Activated CD8-positive, alpha-beta memory T cell treated with anti-CD3 and anti-CD28 coated beads, Interleukin-2, amount 50 U/mL, for 48 hours (primary cell): ENCODE data around the gene LILRA2.
"Not testable (repeated sequence)": the region's sequence is repeated elsewhere in the genome, so short reads cannot be mapped to it uniquely, and the experiment has no call there.

Experiments
- DNase-seq: peaks from one replicate; pipeline ENCODE4 v3.0.0-alpha.2; 2020

Gene LILRA2

DNA sequence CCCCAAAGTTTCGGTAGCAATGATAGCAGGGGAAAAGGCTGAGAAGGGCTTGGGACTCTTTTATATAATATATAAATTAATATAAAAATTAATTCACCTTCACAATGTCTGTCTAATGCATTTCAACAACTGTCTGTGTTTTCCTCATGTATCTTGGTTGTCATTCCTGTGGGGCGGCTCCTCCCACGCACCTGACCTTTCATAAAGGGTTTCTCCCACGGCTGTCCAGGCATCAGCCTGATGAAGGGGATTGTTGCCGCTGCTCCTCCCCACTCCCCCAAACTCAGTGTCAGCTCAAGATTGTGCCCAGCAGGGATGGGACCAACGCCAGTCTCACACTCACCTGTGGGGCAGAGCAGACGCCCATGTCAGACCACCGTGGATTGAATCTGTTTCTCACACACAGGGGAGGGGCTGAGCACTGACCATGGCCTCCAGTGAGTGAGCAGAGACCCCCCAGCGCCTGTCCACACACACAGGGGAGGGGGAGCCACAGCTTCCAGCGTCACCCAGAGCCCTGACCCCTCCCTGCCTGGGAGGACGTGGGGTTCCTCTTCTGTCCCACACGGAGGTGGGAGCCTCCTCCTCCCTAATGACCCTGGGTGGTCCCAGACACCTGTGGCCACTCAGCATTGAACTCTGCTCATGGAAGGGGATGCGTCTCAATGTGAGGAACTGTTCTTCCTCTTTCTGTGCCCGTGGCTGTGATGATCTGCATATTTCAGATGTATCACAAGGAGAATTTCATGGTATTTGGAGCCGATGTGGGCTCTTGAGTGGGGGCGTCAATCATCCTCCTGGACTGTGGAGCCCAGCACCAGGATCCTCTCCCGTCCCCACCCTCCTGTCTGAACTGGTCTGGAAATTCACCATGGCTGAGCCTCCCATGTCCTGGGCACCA is 1.6 kb upstream of the LILRA2 start:
- not testable (repeated sequence) for DNase-seq

DNA sequence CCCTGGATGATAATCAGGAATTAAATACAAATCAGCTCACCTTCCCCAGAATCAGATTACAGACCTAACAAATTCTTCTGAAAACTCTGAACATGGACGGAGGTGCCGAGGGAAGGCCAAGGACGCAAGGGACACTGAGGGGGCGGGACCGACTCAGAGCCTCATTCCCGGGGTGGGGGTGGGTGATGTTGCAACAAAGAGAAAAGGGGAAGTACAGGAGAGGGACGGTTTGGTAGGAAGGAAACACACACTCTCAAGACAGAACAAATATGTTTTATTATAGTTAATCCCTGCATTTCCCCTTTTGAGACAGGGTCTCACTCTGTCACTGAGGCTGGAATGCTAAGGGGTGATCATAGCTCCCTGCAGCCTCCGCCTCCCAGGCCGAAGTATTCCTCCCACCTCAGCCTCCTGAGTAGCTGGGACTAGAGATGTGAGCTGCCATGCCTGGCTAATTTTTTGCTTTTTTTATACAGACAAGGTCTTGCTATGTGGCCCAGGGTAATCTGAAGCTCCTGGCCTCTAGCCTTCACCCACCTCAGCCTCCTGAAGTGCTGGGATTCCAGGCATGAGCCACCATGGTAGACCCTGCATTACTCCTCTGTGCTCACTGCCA is 786 bp upstream of the LILRA2 start:
- no peak for DNase-seq

DNA sequence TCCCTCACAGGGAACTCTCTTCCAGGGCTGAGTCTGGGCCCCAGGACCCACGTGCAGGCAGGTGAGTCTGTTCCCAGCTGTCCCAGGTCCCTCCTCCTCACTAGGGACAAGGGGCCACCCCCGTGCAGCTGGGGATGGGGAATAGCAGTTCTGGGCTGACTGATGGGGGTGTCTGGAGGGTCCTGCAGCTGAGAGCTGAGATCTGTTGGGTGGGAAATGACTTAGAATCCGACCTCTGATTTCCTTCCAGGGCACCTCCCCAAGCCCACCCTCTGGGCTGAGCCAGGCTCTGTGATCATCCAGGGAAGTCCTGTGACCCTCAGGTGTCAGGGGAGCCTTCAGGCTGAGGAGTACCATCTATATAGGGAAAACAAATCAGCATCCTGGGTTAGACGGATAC is 461 bp downstream of the LILRA2 start:
- no peak for DNase-seq

DNA sequence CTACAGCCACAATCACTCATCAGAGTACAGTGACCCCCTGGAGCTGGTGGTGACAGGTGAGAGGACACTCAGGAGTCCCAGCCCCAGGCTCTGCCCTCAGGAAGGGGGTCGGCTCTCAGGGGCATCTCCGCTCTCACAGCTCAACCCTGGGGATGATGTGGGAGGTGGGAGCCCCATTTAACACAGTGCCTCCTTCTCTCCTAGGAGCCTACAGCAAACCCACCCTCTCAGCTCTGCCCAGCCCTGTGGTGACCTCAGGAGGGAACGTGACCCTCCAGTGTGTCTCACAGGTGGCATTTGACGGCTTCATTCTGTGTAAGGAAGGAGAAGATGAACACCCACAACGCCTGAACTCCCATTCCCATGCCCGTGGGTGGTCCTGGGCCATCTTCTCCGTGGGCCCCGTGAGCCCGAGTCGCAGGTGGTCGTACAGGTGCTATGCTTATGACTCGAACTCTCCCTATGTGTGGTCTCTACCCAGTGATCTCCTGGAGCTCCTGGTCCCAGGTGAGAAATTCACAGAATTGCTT is 1.0 kb downstream of the LILRA2 start:
- no peak for DNase-seq

DNA sequence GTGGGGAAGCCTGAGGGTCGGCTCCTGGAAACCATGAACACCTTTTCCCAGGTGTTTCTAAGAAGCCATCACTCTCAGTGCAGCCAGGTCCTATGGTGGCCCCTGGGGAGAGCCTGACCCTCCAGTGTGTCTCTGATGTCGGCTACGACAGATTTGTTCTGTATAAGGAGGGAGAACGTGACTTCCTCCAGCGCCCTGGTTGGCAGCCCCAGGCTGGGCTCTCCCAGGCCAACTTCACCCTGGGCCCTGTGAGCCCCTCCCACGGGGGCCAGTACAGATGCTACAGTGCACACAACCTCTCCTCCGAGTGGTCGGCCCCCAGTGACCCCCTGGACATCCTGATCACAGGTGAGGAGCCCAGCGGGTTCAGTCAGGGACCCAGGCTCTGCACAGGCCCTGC is 1.6 kb downstream of the LILRA2 start:
- not testable (repeated sequence) for DNase-seq

DNA sequence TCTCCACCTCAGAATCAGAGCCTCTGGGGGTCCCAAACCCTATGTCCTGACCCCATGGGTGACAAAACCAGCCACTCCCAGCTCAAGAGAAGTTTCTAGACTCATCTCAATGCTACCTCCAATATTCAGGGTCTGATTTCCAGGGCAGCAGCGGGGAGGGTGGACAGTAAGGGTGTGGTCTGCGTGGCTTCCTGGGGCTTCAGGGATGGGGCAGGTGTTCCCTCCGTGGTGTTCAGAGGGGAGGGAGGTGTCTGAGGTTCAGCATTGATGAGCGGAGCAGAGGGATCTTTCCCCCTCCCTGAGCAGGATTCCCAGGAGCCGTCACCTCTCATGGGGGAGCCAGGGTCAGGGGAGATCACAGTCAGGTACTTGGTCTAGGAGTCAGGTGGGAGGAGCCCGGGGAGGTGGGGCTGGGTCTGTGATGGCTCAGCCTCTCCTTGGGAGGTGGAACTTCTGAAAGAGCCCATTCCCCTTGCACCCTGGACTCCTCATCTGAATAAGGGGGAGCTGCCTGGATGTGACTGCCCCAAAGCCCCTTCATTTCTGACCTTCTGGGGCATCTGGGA is 2.9 kb downstream of the LILRA2 start:
- no peak for DNase-seq

DNA sequence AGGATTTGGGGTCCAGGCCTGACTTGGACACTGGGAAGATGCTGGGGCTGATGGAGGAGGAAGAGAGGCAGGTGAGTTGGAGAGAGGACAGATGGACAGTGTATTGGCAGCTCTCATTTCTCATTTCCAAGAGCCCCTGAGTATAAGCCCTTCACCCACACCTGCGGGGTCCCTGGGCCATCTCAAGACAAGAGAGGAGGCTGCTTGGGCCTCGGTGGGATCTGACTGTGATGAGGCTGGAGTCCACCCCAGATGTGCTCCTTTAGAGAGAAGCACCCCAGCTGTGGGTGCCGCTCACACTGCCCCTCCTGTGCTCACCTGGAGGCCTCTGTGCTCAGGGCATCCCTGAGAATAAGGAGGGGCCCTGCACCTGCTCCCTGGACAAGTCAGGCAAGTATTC is 3.7 kb downstream of the LILRA2 start:
- no peak for DNase-seq

DNA sequence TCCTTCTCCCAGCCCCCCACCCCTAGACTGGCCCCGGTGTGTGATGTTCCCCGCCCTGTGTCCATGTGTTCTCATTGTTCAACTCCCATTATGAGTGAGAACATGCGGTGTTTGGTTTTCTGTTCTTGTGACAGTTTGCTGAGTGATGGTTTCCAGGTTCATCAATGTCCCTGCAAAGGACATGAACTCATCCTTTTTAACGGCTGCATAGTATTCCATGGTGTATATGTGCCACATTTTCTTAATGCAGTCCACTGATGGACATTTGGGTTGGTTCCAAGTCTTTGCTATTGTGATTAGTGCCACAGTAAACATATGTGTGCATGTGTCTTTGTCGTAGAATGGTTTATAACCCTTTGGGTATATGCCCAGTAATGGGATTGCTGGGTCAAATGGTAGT is 4.7 kb downstream of the LILRA2 start:
- not testable (repeated sequence) for DNase-seq

DNA sequence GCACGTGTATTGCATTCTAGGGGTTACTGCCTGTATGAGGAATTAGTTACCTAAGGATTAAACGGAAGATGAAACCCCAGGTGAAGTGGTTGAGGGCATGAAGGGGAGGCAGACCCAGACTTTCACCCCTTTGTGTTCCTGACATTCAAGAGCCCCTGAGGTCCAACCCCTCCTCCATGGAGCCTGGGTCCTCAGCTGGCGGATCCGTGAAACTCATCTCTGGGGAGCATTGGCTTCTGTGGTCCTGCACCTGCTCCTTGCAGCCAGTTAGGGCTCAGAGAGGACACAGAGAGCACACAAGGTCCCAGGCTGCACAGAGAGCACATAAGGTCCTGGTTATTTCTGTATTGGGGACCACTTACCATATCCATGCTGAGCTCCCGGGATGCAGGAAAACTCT is 12.8 kb downstream of the LILRA2 start:
- no peak for DNase-seq

DNA sequence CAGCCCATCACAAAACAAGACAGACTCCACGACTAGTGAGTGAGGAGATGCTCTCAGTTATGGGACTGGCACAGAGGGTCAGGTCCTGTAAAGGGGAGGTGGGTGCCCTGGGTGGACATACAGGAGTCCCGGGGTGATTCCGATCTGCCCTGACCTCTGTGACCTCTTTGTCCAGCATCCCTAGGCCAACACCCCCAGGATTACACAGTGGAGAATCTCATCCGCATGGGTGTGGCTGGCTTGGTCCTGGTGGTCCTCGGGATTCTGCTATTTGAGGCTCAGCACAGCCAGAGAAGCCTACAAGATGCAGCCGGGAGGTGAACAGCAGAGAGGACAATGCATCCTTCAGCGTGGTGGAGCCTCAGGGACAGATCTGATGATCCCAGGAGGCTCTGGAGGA is 13.4 kb downstream of the LILRA2 start:
- no peak for DNase-seq

DNA sequence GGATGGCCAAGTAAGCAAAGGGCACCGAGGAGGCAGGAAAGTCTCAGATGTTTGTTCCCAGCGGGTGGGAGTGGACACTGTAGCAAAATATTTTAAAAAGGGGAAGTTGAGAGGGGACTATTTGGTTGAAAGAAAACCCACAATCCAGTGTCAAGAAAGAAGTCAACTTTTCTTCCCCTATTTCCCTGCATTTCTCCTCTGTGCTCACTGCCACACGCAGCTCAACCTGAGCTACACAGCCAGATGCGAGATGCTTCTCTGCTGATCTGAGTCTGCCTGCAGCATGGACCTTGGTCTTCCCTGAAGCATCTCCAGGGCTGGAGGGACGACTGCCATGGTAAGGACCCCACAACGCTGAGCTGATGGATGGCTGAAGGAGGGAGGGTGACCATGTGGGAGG is 19.9 kb downstream of the LILRA2 start, which contains the start of gene LILRA1:
TSS of gene LILRA1 (plus strand) at position 188 of the 400 bp plus-strand sequence. CDS start 613 bp downstream, outside the sequence.
- not testable (repeated sequence) for DNase-seq

DNA sequence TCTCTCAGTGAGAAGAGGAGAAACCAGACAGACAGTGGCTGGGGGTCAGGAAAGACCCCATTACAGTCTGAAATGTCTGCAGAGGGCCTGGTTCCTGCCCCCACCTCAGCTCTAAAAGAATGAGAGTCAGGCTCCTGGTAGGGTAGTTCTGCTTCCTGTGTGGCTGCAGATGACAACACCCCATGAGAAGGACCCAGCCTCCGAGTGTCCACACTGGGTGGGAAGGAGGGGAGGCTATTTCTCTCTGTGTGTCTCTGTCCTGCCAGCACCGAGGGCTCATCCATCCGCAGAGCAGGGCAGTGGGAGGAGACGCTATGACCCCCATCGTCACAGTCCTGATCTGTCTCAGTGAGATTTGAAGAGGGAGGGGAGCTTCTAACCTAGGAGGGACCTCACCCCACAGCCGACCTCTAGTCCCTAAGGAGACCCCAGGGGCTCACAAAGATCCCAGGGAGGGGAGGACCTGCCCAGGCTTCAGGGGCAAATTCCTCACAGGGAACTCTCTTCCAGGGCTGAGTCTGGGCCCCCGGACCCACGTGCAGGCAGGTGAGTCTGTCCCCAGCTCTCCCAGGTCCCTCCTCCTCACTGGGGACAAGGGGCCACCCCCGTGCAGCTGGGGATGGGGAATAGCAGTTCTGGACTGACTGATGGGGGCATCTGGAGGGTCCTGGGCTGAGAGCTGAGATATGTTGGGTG is 20.5 kb downstream of the LILRA2 start:
- DNase-seq = not testable (repeated sequence)

DNA sequence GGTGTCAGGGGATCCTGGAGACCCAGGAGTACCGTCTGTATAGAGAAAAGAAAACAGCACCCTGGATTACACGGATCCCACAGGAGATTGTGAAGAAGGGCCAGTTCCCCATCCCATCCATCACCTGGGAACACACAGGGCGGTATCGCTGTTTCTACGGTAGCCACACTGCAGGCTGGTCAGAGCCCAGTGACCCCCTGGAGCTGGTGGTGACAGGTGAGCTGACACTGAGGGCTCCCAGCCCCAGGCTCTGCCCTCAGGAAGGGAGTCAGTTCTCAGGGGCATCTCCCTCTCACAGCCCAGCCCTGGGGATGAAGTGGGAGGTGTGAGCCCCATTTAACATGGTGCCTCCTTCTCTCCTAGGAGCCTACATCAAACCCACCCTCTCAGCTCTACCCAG is 21.1 kb downstream of the LILRA2 start:
- no peak for DNase-seq

DNA sequence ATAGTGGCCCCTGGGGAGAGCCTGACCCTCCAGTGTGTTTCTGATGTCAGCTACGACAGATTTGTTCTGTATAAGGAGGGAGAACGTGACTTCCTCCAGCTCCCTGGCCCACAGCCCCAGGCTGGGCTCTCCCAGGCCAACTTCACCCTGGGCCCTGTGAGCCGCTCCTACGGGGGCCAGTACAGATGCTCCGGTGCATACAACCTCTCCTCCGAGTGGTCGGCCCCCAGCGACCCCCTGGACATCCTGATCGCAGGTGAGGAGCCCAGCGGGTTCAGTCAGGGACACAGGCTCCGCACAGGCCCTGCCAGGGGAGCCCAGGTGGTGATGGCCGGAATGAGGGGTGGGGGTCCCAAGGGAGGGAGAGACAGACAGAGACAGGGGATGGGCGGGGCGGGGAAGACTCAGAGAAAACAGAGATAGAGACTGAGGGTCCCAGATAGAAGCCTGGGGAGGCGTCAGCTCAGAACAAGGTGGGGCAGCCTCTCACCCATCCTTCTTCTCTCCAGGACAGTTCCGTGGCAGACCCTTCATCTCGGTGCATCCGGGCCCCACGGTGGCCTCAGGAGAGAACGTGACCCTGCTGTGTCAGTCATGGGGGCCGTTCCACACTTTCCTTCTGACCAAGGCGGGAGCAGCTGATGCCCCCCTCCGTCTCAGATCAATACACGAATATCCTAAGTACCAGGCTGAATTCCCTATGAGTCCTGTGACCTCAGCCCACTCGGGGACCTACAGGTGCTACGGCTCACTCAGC is 22.3 kb downstream of the LILRA2 start:
- not testable (repeated sequence) for DNase-seq

DNA sequence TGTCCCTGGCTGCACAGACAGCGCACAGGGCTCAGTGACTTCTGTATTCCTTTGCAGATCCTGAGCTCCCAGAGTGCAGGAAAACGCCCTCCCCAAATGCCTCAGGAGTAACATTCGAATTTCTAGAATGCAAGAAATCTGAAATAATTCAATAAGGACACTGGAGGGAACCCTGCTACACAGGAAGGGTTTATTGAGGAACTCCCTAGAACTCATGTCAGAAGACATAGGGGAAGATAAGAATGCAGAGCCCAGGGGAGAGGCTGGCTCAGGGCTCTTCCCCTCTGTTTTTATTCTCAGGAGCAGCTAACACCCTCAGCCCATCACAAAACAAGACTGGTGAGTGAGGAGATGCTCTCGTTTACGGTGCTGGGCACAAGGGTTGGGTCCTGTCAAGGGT is 26.6 kb downstream of the LILRA2 start:
- no peak for DNase-seq

DNA sequence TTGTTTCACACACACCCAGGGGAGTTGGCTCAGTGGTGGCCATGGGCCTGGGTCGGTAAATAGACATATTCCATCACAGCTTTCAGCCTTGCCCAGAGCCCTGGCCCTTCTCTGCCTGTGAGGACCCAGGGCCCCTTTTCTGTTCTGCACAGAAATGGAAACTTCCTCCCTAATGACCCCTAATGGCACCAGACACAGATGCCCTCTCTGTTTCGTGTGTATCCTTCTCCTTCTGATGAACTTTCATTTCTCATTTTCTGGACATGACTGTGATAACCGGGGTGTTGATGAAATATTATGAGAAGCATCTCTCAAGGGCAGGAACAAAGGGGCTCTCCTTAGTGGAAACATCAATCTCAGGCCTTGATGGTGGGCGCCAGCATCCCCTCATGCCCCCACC is 32.6 kb downstream of the LILRA2 start:
- no peak for DNase-seq

DNA sequence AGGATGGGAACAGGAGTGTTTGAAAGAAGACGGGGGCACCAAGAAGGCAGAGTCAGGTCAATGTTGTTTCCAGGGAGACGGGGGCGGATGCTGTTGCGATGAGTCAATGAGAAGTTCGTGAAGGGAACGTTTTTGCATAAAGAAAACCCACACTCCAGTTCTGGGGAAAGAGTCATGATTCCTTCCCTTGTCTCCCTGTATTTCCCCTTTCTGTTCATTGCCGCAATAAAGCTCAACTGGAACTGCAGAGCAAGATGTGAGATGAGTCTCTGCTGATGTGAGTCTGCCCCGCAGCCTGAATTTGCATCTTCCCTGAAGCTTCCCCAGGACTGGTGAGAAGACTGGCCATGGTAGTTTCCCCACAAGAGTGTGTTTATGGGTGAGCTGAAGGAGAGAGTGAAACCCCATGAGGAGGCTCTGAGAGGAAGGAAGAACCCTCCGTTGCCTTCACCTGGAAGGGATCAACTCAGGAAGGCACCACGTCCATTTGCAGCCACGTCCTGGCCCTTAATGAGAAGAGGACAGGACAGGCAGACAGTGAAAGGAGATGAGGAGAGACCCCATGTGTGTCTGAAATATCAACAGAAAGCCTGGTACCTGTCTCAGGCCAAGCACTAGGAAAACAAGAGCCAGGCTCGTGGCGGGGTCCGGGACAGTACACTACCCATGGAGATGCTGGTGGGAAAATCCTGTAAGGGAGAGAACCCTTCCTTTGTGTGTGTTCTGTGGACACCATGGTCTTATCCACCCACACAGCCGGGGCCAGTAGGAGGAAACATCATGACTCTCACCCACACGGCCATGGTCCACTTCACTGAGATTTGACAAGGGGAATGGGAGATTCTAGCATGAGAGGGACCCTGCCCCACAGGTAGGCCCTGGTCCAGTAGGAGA is 33.5 kb downstream of the LILRA2 start:
- DNase-seq = no peak

DNA sequence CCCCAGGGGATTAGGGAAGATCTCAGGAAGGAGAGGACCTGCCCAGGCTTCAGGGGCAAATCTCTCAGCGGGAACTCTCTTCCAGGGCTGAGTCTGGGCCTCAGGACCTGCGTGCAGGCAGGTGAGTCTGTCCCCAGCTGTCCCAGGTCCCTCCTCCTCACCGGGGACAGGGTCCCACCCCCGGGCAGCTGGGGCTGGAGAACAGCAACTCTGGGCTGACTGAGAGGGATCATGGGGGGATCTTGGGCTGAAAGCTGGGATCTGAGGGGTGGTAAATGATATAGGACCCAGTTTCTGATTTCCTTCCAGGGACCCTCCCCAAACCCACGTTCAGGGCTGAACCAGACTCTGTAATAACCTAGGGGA is 34.2 kb downstream of the LILRA2 start:
- DNase-seq = no peak

DNA sequence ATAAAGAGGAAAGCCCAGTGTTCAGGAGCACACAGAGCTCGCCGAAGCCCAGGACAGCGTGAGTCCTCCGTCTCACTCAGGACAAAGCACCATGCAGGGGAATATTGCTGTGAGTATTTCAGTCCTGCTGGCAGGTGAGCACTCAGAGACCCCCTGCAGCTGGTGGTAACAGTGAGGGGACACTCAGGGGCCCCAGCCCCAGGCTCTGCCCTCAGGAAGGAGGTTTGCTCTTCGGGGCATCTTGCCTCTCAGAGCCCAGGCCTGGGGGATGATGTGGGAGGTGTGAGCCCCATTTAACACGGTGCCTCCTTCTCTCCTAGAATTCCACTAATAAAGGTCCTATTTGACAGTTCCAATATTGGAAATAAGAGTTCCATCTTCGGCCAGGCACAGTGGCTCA is 34.6 kb downstream of the LILRA2 start:
- DNase-seq = no peak

DNA sequence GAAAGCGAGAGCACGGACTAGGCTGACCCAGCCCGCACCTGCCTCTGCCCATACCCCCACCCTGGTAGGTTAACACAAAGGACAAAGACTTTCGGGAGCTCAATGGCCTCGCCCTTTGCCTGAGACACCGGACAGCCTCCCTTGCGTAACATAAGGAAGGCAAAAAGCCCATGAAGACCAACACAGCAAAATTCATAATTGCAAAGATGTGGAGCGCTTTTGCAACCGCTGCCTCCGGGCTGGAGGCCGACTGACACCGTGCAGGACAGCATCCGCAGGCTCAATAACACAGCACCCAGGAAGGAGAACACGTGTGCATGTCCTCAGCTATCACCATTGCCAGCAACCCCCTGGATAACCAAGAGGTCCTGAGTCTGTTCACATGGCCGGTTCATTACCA is 35.2 kb downstream of the LILRA2 start:
- no peak for DNase-seq

DNA sequence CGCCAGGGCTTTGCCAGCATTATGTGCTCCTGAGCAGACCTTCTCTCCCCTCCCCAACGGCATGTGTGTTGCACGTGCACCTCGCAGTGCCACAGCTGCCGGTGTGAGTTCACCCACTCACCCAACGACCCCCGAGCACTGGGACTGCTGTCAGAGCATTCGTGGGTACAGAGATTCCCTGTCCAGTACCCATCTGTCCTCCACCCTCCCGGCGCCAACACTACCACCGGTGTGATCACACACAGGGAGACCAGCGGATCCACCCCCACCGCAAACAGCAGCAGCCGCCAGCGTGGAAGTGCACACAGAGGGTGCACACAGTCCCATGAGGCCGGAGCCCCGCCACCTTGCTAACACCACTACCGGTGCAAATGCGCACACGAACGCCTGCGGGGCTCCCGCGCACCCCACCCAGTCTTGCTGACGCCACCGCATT is 35.8 kb downstream of the LILRA2 start:
- DNase-seq = no peak
